GM18526 (cell line): Measurements from ENCODE around the gene KRT80.

Experiments used
- POLR2A ChIP-seq: IDR thresholded peaks from 3 replicates; pipeline ENCODE4 v1.6.1; 2011; ENCODE audit not compliant: insufficient read length; ENCODE audit errors: extremely low read depth

Gene KRT80

DNA sequence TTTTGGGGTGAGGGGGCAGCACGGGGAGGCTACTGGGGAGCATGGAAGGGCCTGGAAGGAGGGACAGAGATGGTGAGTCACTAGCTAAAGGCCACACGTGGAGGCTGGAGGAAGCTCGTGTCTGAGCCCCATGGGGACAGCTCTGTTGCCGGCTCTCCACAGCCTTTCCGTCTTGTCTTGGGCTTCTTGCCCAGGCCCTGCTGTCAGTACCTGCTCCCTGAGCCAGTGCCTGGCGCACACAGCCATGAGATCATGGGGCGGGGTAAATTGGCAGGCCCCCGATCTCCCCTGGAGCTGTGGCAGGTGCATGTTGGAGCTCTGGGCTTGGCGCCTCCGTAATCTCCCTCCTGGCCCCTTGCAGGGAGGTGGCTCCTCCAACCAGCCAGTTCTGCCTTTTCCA lies 16.1 kb upstream of the KRT80 start:
- TF ChIP-seq POLR2A: no peak

DNA sequence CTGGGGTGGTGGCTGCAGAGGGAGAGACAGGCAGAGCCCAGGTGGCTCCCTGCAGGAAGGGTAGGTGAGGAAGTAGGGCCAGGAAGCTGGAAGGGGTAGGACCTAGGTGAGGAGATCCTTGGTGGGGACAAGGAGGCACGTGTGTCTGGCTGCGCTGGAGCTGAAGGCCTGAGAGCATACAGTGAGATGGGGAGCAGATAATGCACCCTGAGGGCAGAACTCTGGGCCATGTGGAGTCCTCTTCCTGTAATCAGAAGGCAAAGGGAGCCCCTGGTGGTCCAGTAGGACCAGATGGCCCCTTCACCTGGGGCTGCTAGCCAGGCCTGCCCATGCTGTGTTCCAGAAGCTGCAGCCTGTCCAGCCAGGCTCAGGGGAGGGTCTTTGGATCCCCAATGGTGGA lies 15.3 kb upstream of the KRT80 start:
- TF ChIP-seq POLR2A: no peak

DNA sequence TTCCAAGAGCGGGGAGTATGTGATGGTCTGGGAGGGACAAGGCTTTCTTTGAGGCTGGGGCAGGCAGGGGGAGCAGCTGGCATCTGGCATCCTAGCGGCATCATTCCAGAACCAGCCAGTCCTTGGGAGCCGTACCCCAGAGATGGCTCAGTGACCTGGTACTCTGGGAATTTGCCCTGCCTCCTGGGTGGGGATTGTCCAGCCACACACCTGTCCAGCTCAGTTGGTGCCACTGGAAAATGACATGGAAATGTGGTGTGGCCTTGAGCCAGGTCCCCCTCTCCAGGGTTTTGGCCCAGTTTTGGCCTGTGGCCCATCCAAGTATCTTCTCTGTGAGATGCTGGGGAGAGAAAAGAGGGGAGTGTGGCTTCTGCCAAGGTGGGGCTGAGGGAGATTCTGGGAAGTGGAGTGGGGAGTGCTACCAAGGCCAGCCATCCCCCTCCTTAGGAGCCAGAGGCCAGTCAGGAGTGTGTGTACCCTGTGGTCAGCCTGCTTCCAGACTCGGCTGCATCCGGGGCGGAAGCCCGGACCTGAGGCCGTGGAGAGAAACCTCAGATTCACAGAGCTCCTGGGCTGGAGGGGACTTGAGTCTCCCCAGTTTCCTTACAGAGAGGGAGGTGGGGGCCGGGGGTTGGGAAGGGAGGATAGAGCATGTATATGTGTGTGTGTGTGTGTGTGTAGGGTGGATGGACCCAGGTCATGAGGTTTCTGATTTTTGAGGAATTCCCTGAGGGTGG lies 14.7 kb upstream of the KRT80 start:
- TF ChIP-seq POLR2A: no peak

DNA sequence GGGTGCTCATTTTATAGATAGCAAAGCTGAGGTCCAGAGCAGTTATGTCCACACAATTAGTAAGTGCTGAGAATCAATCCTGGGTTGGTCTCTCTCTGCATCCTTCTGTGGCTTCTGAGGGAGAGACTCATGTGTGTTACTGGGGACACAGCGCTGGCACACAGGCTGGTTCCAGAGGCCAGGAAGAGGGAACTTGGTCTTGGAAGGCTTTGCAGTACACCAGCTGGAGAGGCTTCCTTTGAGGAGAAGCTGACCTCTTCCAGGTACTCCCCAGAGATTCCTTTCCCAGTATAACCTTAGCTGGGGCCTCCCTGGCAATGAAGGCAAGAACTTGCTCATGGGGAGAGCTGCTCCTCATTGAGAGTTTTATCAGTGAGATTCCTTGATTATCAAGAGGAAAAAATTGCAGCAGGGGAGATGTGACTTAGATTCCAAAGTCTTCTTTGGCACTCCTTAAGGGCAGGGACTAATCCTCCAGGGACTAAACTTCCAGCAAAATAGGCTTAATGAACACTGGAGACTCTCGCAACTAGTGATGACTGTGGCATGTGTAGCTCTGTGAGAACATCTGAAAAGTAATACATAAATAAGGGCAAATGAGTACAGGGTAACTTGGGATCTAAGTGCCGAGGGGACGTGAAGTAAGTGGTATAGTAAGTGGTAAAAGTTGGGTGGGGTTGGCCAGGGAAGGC lies 13.9 kb upstream of the KRT80 start:
- no peak for TF ChIP-seq POLR2A

DNA sequence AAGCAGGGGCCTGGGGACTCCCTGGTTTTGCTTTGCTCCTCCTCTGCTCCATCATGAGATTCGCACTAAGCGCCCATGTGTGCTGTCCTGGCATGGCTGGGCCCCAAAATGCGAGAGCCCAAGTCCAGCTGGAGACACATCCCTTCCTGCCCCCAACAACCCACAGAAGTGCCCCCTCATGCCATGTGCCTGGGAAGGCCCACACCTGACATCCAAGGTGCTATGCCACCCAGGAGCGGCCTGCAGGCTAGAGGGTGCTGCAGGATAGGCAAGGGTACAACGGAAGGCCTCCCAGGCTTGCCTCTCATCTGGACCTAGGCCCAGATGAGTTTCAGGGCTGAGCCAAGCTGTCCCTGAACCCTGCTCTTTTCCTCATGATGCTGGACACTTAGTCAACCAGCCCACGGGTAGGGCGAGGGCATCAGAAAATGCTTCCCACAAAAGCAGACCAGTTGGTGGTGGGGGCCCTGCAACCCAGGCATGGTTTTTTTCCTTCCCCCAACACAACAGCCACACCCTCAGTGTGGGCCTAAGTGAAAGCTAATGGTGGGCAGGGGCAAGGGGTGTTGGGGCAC lies 13.2 kb upstream of the KRT80 start:
- no peak for TF ChIP-seq POLR2A

DNA sequence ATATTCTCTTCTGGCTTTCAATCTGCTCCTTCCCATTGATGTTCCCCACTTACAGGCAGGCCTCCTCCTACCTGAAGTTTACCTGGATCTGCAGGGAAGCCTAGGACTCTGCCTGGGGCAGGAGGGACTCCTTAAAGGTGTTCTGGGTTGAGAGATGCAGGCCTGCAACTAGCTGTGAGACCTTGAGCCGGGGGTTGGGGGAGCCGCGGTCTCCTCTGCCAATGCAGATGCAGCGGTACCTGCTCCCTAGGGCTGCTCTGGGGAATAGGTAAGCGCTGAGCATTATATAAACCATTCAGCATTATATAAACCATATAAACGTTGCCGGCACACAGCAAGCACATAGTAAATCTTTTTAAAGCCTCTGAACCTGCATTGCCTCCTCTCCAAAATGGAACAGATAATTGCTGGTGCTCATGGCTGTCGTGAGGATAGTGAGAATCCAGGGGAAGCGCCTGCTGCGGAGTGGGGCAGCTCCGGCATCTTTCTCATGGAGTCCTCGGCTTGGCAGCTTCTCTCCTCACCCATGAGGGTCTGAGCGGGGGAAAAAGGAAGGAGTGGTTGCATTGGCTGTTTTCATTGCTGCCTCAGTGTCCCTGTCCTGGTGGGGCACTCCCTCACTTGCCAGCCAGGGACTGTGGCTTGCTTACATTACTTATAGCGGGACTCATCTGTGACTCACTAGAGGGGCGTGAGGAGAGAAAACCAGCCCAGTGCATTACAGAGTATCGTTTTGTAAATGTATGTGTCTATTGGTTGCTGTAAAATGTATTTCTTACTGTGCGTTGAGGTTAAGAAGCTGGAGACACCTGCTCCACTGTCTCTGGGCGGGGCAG lies 12.5 kb upstream of the KRT80 start:
- TF ChIP-seq POLR2A: no peak

DNA sequence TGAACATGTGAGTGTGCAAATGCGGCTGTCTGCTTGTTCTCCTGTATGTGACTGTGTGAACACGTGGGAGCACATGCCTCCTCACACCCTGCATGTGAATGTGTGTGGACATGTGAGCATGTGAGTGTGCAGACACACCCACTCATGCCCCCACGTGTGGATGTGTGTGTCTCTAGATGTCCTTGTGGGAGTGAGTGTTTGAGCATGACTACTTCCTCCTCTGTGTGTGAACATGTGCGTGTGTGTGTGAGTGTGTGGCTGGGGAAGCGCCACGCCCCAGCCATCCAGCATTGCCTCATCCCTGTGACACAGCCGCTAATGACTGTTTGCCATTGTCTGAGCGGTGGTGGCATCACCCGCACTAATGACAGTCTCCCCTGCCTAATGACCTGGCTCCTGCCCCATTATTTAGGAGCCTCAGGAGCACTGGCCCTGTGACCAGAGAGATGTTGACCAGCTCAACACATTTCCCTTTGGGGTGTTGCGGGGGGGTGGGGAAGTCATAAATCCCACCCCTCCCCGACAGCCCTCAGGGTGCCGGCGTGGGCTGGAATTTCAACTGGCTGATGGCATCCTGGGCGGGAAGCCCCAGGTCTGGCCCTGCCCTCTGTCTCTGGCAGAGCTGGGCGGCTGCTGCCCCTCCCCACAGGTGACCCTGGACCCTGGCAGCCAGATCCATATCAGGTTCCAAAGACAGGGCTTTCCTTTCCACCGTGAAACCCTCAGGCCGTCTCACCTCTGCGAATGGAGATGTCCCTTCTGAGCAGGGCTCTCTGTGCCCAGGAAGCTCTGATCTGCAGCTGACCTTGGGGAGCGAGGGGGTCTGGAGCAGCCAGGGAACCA lies 11.5 kb upstream of the KRT80 start:
- no peak for TF ChIP-seq POLR2A

DNA sequence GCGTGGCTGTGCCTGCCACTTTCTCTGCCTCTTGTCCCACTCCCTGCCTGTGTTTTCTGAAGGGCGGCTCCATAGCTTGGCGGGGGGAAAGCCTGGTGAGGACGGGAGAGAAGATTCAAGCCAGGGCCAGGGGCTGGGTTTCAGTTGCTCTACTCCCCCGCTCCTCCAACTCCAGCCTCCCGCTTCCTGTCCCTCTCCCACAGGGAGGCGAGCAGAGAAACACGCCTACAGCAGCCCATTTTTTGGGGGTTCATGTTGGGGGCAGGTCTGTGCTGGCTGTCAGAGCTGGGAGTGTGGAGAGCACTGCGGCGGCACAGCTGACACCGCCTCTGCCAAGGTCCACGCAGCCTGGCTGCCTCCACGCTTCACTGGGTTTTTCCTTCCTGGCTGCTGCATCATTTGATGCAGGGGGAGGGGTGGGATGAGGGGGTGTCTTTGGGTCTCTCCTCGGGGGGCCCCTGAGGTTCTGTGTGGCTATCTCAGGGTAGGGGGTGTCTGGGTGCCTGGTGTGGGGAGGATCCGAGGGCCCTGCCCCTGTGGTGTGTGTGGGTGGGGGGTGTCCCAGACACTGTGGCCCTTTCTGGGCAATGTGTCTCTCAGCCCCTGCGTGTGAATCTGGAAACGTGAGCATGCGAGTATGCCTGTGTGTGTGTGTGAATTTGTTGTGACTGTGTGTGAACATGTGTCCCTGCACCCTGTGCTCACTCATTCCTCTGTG lies 10.7 kb upstream of the KRT80 start:
- no peak for TF ChIP-seq POLR2A

DNA sequence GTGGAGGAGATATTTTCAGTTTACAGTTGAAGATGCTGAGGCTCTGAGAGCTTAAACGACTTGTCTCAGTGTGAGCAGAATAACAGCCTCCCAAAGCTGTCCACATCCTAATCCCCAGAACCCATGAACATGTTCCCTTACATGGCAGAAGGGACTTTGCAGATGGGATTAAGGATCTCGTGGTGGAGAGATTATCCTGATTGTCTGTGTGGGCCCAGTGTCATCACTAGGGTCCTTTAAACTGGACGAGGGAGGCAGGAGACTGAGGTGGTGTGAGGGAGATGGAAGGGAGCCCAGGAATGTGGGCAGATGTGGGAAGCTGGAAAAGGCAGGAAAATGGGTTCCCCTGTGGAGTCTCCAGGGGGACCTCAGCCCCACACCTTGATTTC lies 9.6 kb upstream of the KRT80 start:
- no peak for TF ChIP-seq POLR2A

DNA sequence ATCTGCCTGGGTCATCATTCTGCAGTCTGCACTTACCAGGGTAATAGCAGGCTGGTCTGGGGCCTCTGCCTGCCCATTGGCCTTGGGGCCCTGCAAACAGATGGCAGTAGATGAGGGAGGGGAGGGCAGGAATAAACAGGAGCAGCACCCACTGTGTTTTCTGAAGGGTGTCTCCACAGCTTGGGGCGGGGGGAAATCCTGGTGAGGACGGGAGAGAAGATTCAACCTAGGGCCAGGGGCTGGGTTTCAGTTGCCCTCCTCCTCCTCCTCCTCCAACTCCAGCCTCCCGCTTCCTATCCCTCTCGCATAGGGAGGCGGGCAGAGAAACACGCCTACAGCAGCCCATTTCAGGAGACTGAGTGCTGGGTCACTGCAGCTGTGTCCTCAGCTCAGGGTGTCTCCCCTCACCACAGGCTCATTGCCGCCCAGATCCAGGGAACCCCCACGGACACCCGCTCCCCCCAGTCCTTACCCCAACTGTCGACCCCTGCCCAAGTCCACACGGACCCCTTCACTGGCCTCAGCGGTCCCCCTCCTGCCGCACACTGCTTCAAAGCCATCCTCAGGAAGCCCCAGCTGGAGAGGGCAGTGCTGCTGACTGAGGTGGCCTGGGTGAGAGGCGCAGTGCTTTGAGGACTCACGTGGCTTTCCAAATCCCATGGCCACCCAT lies 9.1 kb upstream of the KRT80 start:
- TF ChIP-seq POLR2A: no peak

DNA sequence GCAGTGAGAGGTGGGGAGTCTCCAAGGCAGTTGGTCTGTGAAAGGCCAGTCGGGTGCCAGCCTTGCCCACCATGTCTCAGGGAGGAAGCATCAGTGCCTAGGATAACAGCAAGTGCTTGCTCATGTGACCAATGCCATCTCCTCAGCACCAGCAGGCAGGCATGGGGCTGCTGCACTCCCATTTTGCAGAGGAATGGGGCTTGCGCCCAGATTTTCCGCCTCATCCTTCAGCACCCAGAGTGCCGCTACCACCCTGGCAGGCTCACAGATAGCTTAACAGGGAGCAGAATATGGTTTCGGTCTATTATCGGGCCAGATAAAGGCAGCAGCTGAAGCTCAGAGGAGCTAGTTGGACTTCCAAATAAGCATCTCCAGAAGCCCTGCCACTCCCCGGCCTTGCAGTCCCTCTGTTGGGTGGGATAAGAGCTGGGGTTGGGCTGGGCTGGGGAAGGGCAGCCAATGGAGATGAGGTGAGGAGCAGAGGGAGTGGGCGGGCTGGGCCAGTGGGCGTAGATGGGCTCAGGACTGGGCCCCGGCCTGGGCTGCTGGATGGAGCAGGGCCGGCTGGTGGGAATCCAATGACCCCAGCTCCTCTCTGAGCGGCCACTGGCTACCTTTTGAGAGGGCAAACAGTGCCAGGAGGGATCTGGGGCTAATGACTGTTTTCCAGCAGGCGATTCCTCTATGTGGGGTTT lies 8.4 kb upstream of the KRT80 start:
- TF ChIP-seq POLR2A: no peak

DNA sequence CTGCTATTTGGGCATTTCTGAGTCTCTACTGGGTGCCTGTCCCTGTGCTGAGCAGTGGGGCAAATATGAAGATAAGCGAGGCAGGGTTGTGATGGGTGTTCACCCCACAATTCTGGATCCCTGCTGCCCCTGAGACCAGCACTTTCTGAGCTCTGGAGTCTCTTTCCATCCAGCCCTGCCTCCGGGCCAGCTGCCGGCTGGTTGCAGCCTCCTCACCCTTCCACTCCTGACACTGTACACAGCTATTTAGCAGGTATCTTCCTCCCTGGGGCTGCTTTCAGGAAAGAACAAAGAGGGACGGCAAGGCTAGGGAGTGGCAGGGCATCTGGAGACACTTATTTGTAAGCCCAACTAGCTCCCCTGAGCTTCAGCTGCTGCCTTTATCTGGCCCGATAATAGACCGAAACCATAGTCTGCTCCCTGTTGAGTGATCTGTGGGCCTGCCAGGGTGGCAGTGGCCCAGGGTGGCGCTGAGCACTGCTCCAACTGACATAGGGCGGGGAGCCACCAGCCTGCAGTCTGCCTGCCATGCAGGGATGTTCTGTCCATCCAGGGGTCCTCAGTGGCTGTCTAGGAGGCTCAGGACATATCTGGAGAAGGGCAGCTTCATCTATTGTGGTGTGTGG lies 7.6 kb upstream of the KRT80 start:
- TF ChIP-seq POLR2A: no peak
